SKM-1 treated with dmso at 0.1 percent for 144 hours (cell line): ENCODE measurements around the gene APOBEC4.
A peak's percentile ranks its signal among the peaks of the same experiment; 100 is the strongest.

Experiments used
- DNase-seq: peaks from one replicate; lab custom pipeline; 2025; ENCODE audit not compliant: unreplicated experiment; lab: John Stamatoyannopoulos, UW

APOBEC4 gene

DNA sequence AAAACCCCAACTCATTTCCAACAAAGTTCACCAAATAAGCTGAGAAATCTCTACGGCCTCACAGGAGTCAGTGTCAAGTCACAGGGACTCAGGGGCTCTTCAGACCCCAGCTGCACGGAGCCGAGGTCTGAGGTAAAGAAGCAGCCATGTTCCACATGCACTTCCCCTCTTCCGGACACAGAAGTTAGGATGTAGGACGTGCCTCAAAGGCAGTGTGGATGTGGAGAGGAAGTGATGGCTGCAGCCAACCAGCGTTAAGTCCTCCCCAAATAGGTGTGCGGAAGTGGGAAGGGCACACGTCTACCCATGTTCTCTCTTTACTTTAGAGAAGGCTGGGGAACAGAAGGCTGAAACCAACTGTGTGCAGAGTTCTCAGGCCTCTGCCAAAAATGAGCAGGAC, 48.3 kb downstream of the APOBEC4 start:
- peak; percentile 98 for DNase-seq

DNA sequence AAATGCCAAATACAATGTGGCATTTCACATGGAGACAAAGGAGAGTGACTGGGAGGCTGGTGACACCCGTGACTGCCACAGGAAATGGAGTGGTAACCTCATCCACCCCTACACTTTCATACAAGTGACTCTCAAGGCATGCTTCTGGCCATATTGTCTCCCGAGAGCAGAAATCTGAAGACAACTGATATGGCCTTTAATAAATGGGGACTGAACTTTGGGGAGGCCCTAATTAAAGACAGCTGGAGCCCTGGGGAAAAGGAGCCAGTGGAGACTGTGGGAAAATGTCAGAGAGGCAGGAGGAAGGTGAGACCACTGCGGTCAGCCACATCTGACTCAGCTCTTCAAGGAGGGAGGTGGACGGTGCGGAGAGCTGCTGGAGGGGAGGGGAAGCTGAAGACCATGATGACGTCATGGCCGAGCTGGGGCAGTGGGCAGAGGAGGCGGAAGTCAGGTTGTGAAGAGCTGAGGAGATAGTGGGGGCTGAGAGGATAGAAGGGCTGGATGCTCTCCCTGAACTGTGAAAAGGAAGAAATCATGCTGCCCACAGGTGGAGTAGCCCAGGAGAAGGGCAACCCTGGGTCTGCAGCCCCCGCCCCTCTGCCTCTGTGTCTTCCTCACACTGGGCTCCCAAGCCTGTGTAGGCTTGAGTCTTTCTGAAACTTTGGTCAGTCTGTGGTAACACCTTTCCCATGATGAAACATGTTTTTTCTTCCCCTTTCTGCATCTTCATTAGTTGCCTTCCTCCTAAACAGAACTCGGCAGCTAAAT, 48.9 kb downstream of the APOBEC4 start:
- DNase-seq: peak; percentile 99

- no peak for DNase-seq
These were observed 50.6 kb downstream of the APOBEC4 start for GRCh38 chr1:183602510-183602909.

DNA sequence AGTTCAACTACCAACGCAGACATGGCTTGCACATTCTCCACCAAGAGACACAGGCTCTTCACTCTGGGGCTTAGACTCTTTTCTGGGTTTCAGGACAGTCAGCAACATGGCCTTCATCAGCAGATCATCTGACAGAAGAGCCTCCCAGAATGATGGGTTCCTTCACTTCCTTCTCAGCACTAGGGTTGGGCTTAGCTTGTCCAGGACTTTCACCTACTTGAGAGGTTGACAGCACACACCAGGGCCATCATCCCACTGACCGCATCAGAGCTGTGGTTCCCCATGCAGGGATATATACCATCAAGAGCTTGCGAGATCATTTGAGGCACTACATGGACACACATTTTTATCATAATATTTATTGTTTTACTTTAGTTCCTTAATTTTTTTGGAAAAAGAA, 52.5 kb downstream of the APOBEC4 start:
- no peak for DNase-seq

GRCh38 chr1:183600136-183600535, 53.0 kb downstream of the APOBEC4 start:
- peak; percentile 68 for DNase-seq

DNA sequence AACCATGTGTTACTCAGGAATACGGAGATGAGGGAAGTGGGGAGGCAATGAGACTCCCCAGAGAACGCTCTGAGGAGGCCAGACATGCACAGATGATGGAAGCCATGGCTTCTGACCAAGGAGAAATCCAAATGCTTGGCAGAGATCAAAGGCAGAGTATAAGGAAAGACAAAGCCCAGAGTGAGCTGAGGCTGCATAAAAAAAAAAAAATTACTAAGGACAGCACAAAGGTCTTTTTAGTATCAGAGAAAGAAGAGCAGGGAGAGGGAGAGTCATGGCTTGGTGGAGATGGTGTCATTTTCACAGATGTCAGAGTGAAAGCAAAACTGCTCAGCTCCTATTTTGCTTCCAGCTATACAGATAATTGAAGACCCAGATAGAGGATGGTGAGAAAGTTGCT, 54.7 kb downstream of the APOBEC4 start:
- no peak for DNase-seq

- no peak for DNase-seq
These were observed 55.3 kb downstream of the APOBEC4 start for GRCh38 chr1:183597656-183598347.

GRCh38 chr1:183596500-183596899, 56.6 kb downstream of the APOBEC4 start:
- DNase-seq: no peak
